NOMO-1 (cell line): Measurements from ENCODE around the gene ETS1.

Experiments
- DNase-seq, 2 experiments: peaks; one replicate each; lab custom pipeline; 2025; ENCODE audit not compliant: unreplicated experiment in 2 of 2; lab: John Stamatoyannopoulos, UW

ETS1 gene

GRCh38 chr11:128492461-128492860 lies 94.9 kb downstream of the ETS1 start:
- no peak for DNase-seq

GRCh38 chr11:128491195-128491936 lies 96.0 kb downstream of the ETS1 start:
- no peak for DNase-seq

- DNase-seq, result no peak
Observed at GRCh38 chr11:128490092-128490491, 97.3 kb downstream of the ETS1 start.

- DNase-seq, result peak; percentile 64 to 89
Observed at GRCh38 chr11:128488471-128488870, 98.9 kb downstream of the ETS1 start.

GRCh38 chr11:128487978-128488377 lies 99.4 kb downstream of the ETS1 start:
- no peak for DNase-seq

- DNase-seq, result no peak
Observed at GRCh38 chr11:128484172-128484571, 103.2 kb downstream of the ETS1 start.

- DNase-seq, result peak; percentile 54 to 74
Observed at GRCh38 chr11:128483211-128483788, 104.1 kb downstream of the ETS1 start.

GRCh38 chr11:128482512-128483191 lies 104.7 kb downstream of the ETS1 start:
- peak; percentile 15 to 19 for DNase-seq

GRCh38 chr11:128482092-128482491 lies 105.3 kb downstream of the ETS1 start:
- DNase-seq, result no peak

GRCh38 chr11:128481135-128481534 lies 106.2 kb downstream of the ETS1 start:
- DNase-seq, result no peak

- DNase-seq, result no peak
Observed at GRCh38 chr11:128480665-128481064, 106.7 kb downstream of the ETS1 start.

- no peak for DNase-seq
Observed at GRCh38 chr11:128480066-128480465, 107.3 kb downstream of the ETS1 start.

- no peak for DNase-seq
Observed at GRCh38 chr11:128479144-128479543, 108.2 kb downstream of the ETS1 start.

GRCh38 chr11:128478305-128478704 lies 109.1 kb downstream of the ETS1 start:
- no peak for DNase-seq

GRCh38 chr11:128477811-128478210 lies 109.5 kb downstream of the ETS1 start:
- no peak for DNase-seq

GRCh38 chr11:128477278-128477677 lies 110.1 kb downstream of the ETS1 start:
- no peak for DNase-seq

GRCh38 chr11:128476729-128477128 lies 110.6 kb downstream of the ETS1 start:
- DNase-seq, result no peak

- DNase-seq, result no peak
Observed at GRCh38 chr11:128476049-128476448, 111.3 kb downstream of the ETS1 start.

- no peak for DNase-seq
Observed at GRCh38 chr11:128474036-128474874, 113.1 kb downstream of the ETS1 start.

- no peak for DNase-seq
Observed at GRCh38 chr11:128473636-128474035, 113.7 kb downstream of the ETS1 start.
